ENCODE measurements around the gene C1orf74.
A peak's percentile ranks its signal among the peaks of the same experiment; 100 is the strongest.

The C1orf74 gene

GRCh38 chr1:209769171-209769904 is 15.0 kb downstream of the C1orf74 start:
- peak; percentile 20 for DNase-seq

- DNase-seq = no peak
These were observed 16.0 kb downstream of the C1orf74 start for GRCh38 chr1:209768354-209768774.

- DNase-seq = no peak
These were observed 16.7 kb downstream of the C1orf74 start for GRCh38 chr1:209767706-209768105.

- no peak for DNase-seq
These were observed 17.3 kb downstream of the C1orf74 start for GRCh38 chr1:209767096-209767495.

GRCh38 chr1:209766051-209766450 is 18.3 kb downstream of the C1orf74 start:
- no peak for DNase-seq

GRCh38 chr1:209761011-209761635 is 23.2 kb downstream of the C1orf74 start:
- no peak for DNase-seq

GRCh38 chr1:209759829-209760359 is 24.5 kb downstream of the C1orf74 start:
- no peak for DNase-seq

GRCh38 chr1:209758400-209758799 is 26.0 kb downstream of the C1orf74 start:
- no peak for DNase-seq

- no peak for DNase-seq
These were observed 27.5 kb downstream of the C1orf74 start for GRCh38 chr1:209756615-209757445.

GRCh38 chr1:209755926-209756614 is 28.3 kb downstream of the C1orf74 start, which contains the start of gene TRAF3IP3:
Gene TRAF3IP3 (plus strand): TSS chr1:209756053. CDS start chr1:209760040, 3,987 bp downstream.
- no peak for DNase-seq

- DNase-seq = no peak
These were observed 29.1 kb downstream of the C1orf74 start for GRCh38 chr1:209755256-209755655.

- no peak for DNase-seq
These were observed 31.5 kb downstream of the C1orf74 start for GRCh38 chr1:209752890-209753289.

GRCh38 chr1:209751627-209752231 is 32.6 kb downstream of the C1orf74 start:
- no peak for DNase-seq

GRCh38 chr1:209749670-209750323 is 34.6 kb downstream of the C1orf74 start:
- DNase-seq = no peak

GRCh38 chr1:209749205-209749604 is 35.2 kb downstream of the C1orf74 start:
- no peak for DNase-seq

GRCh38 chr1:209748620-209749019 is 35.7 kb downstream of the C1orf74 start:
- no peak for DNase-seq

GRCh38 chr1:209747580-209748262 is 36.6 kb downstream of the C1orf74 start:
- DNase-seq = peak; percentile 80

GRCh38 chr1:209746451-209747165 is 37.8 kb downstream of the C1orf74 start:
- no peak for DNase-seq

GRCh38 chr1:209743145-209743482 is 41.2 kb downstream of the C1orf74 start:
- DNase-seq = peak; percentile 36

GRCh38 chr1:209742409-209743144 is 41.8 kb downstream of the C1orf74 start:
- DNase-seq = peak; percentile 36
